Measurements from ENCODE around the gene RAB17. TPM values are rescaled to one million over a fixed set of nuclear protein-coding genes. Genes with fewer than 3 reads are reported as not detected.

Gene RAB17
- total and polyA plus RNA-seq, 2 of the 8 experiments (the other 6 are each of a cell fraction or from before 2014, with no cell fraction given) = 42.6 to 83.4 TPM

GRCh38 chr2:237569896-237570295 is 20.6 kb downstream of the RAB17 start:
- ChIA-PET CTCF (ENCODE audit: partially characterized antibody) (interaction anchor here (1.3 to 8.1 kb wide), 3 partner anchors 20 to 55 kb away, joined by 5 to 107 read pairs (median 32); no protein-coding TSS in a partner anchor), POLR2A (ENCODE audit: partially characterized antibody) (interaction anchor here (0.8 to 1.3 kb wide), 2 partner anchors 61 to 133 kb away, joined by 3 read pairs; no protein-coding TSS in a partner anchor)
- WGBS, 2 experiments (ENCODE audit: extremely low coverage in 1 of 2, insufficient coverage in 1 of 2, insufficient read length in 1 of 2, insufficient replicate concordance in 2 of 2, low coverage in 1 of 2, low lambda C conversion rate in 2 of 2, missing lambda C conversion rate in 1 of 2) = 93% methylated on average over 3 of the region's 3 CpGs; no CpG with 5 or more reads in 1 of the 2 experiments

More at GRCh38 chr2:237569896-237570295, 20.6 kb downstream of the RAB17 start:
- peaks cover 11% of the 10 kb centered on the region; the same call in 1 of the 2 replicates for H3K23me2 ChIP-seq (ENCODE audit: low read depth, low read length)
- no peak overlapping the region for H2BK12ac ChIP-seq (ENCODE audit: low read depth, low read length)
- H3K4ac ChIP-seq (replicated peaks; ENCODE audit: insufficient read length, low read depth, low read length) = no peak overlapping the region
- no peaks in the 10 kb centered on the region for H3K27me3 ChIP-seq (replicated peaks in 1 of 4; ENCODE audit: control insufficient read depth in 3 of 4, extremely low read depth in 1 of 4, insufficient read depth in 3 of 4, low read length in 3 of 4)
- H4K5ac ChIP-seq (ENCODE audit: insufficient read length, low read depth, low read length) = no peak overlapping the region
- no peak overlapping the region for H4K91ac ChIP-seq (replicated peaks; ENCODE audit: insufficient read length, low read length)
- H3K9me3 ChIP-seq (ENCODE audit: insufficient read depth in 2 of 2, low read depth in 1 of 2, low read length in 1 of 2) = no peaks in the 10 kb centered on the region
- no peak overlapping the region for H3K18ac ChIP-seq (ENCODE audit: extremely low read depth, low read length)
- no peak overlapping the region for H3K4me2 ChIP-seq (ENCODE audit: insufficient read depth in 1 of 2, low read depth in 2 of 2, low read length in 2 of 2)
- no peak overlapping the region for H3K27ac ChIP-seq (ENCODE audit: low read depth, low read length)
- H3K9ac ChIP-seq (replicated peaks in 1 of 4; ENCODE audit: extremely low read depth in 1 of 4, low read depth in 3 of 4, low read length in 3 of 4) = no peak overlapping the region
- H3K36me3 ChIP-seq (ENCODE audit: control insufficient read depth in 2 of 4, insufficient read depth in 4 of 4, low read length in 3 of 4) = no peaks in the 10 kb centered on the region
- peaks cover 0 to 11% of the 10 kb centered on the region in 2 experiments for H4K20me1 ChIP-seq (replicated peaks in 1 of 2; ENCODE audit: control insufficient read depth in 1 of 2, insufficient read depth in 2 of 2, low read length in 2 of 2)
- no peak for FAIRE-seq
- no peaks in the 10 kb centered on the region for H3K79me2 ChIP-seq (ENCODE audit: control insufficient read depth in 1 of 2, insufficient read depth in 2 of 2, low read length in 2 of 2)
- no peak overlapping the region for H2AK5ac ChIP-seq (ENCODE audit: low read depth, low read length)
- H3K4me1 ChIP-seq (replicated peaks in 1 of 4; ENCODE audit: control insufficient read depth in 3 of 4, insufficient read depth in 4 of 4, low read length in 3 of 4) = peaks cover 0 to 8% (median 4%) of the 10 kb centered on the region in 4 experiments; a peak in 3 of 7 replicates
- H3K23ac ChIP-seq (ENCODE audit: insufficient read length) = no peak overlapping the region
- no peak overlapping the region for H3K56ac ChIP-seq (replicated peaks; ENCODE audit: insufficient read length, low read depth, low read length)
- H2BK20ac ChIP-seq (ENCODE audit: low read length) = no peak overlapping the region
- H4K8ac ChIP-seq (ENCODE audit: extremely low read depth, insufficient read depth, low read length) = no peak overlapping the region
- no peak overlapping the region for H2AFZ ChIP-seq (ENCODE audit: low read length)
- no peak overlapping the region for H2BK15ac ChIP-seq (ENCODE audit: low read length)
- no peak for DNase-seq (ENCODE audit: low read depth in 1 of 2, low spot score in 2 of 2)
- no peaks in the 10 kb centered on the region for H3K79me1 ChIP-seq (ENCODE audit: low read depth, low read length)
- TF ChIP-seq HDAC6 (IDR thresholded peaks at IDR 0.05; ENCODE audit: low read depth, low read length) (no peak), POLR2AphosphoS5 (IDR thresholded peaks at IDR 0.05; ENCODE audit: low read depth, low read length) (no peak), KDM5A (IDR thresholded peaks at IDR 0.05; ENCODE audit: low read length) (no peak), KDM4A (IDR thresholded peaks at IDR 0.05; ENCODE audit: low read depth, low read length, severe bottlenecking) (no peak), FOSL1 (IDR thresholded peaks at IDR 0.05; ENCODE audit: insufficient read depth, low read depth, low read length) (no peak), BCL11A (IDR thresholded peaks at IDR 0.05; ENCODE audit: low read depth in 2 of 2, low read length in 2 of 2) (no peak), HDAC2 (IDR thresholded peaks at IDR 0.05; ENCODE audit: borderline replicate concordance in 1 of 2, low read depth in 2 of 2, low read length in 2 of 2) (no peak), CBX5 (IDR thresholded peaks at IDR 0.05; ENCODE audit: low read depth, low read length) (no peak), CHD2 (IDR thresholded peaks at IDR 0.05; ENCODE audit: low read length) (no peak), NRF1 (IDR thresholded peaks at IDR 0.05; ENCODE audit: low read depth, low read length) (no peak), CHD1 (IDR thresholded peaks at IDR 0.05; ENCODE audit: low read depth, low read length) (no peak), EGR1 (IDR thresholded peaks at IDR 0.05; ENCODE audit: borderline replicate concordance, low read depth, low read length) (no peak), CBX8 (IDR thresholded peaks at IDR 0.05; ENCODE audit: borderline replicate concordance, low read depth, low read length) (no peak), MAFK (IDR thresholded peaks at IDR 0.05; ENCODE audit: low read depth, low read length) (no peak), RBBP5 (IDR thresholded peaks at IDR 0.05; ENCODE audit: borderline replicate concordance, low read depth, low read length) (no peak)
- no peak overlapping the region for H3K14ac ChIP-seq (ENCODE audit: insufficient read length)
- H2BK5ac ChIP-seq (ENCODE audit: low read depth, low read length) = no peak overlapping the region
- H2BK120ac ChIP-seq (replicated peaks; ENCODE audit: low read depth, low read length) = no peak overlapping the region
- H3K4me3 ChIP-seq (ENCODE audit: extremely low read depth in 1 of 4, insufficient read depth in 2 of 4, low read depth in 3 of 4, low read length in 4 of 4) = no peak overlapping the region

All from H1 (cell line).